Keratinocyte (primary cell): ENCODE results near the gene NOX5. TPM values are rescaled to one million over a fixed set of nuclear protein-coding genes. Genes with fewer than 3 reads are reported as not detected.

ENCODE experiments used
- DNase-seq: peaks from one replicate; pipeline ENCODE4 v3.0.0-alpha.2; 2011; ENCODE audit warnings: low read depth, missing footprints, low spot score
- FAIRE-seq: peaks from 2 replicates; lab custom pipeline; 2011; peaks lifted over from hg19 to GRCh38; lab: Jason Lieb, UNC
- H2AFZ ChIP-seq: 2 replicates; pipeline ENCODE4 v1.6.0; 2012; ENCODE audit warnings: low read length, control low read depth, inconsistent platforms; ENCODE audit not compliant: control insufficient read depth
- H3K27ac ChIP-seq: 2 replicates; pipeline ENCODE4 v1.5.1; 2011; ENCODE audit warnings: low read length; ENCODE audit not compliant: control insufficient read depth, insufficient read depth
- H3K27me3 ChIP-seq: 3 replicates; pipeline ENCODE4 v1.6.0; 2011; ENCODE audit warnings: low read length; ENCODE audit not compliant: control insufficient read depth, insufficient read depth; ENCODE audit errors: extremely low read depth
- H3K36me3 ChIP-seq, 2 experiments: 2 replicates in 1 of 2; 3 replicates in 1 of 2; pipeline ENCODE4 v1.5.1; 2011; ENCODE audit warnings: low read length in 2 of 2, mild to moderate bottlenecking in 1 of 2; ENCODE audit not compliant: control insufficient read depth in 2 of 2, insufficient read depth in 2 of 2; ENCODE audit errors: extremely low read depth in 1 of 2
- H3K4me1 ChIP-seq: 3 replicates; pipeline ENCODE4 v1.5.1; 2011; ENCODE audit warnings: low read length; ENCODE audit not compliant: control insufficient read depth, insufficient read depth; ENCODE audit errors: extremely low read depth
- H3K4me2 ChIP-seq: 3 replicates; pipeline ENCODE4 v1.6.0; 2011; ENCODE audit warnings: low read depth, low read length; ENCODE audit not compliant: control insufficient read depth, insufficient read depth; ENCODE audit errors: extremely low read depth
- H3K4me3 ChIP-seq, 3 experiments: fragments of 200-600 bp in 1 of 3; sonication (generic) in 1 of 3; 2 replicates in 2 of 3; 3 replicates in 1 of 3; pipeline ENCODE4 v1.5.1; 2011 to 2016; ENCODE audit warnings: low read length in 3 of 3, mild to moderate bottlenecking in 3 of 3, control low read depth in 2 of 3, inconsistent platforms in 1 of 3, low read depth in 1 of 3, mixed read lengths in 1 of 3, mixed run types in 1 of 3, moderate library complexity in 1 of 3; ENCODE audit not compliant: control insufficient read depth in 2 of 3, insufficient read depth in 2 of 3; ENCODE audit errors: extremely low read depth in 1 of 3
- H3K79me2 ChIP-seq: 2 replicates; pipeline ENCODE4 v1.6.0; 2012; ENCODE audit warnings: low read length; ENCODE audit not compliant: control insufficient read depth, insufficient read depth
- H3K9ac ChIP-seq: 3 replicates; pipeline ENCODE4 v1.6.0; 2011; ENCODE audit warnings: low read length; ENCODE audit not compliant: control insufficient read depth, insufficient read depth; ENCODE audit errors: extremely low read depth
- H3K9me1 ChIP-seq: 3 replicates; pipeline ENCODE4 v1.6.0; 2011; ENCODE audit warnings: low read length; ENCODE audit not compliant: control insufficient read depth, insufficient read depth; ENCODE audit errors: extremely low read depth
- H3K9me3 ChIP-seq: 2 replicates; pipeline ENCODE4 v1.5.1; 2012; ENCODE audit warnings: low read depth, low read length; ENCODE audit not compliant: control insufficient read depth
- H4K20me1 ChIP-seq: 3 replicates; pipeline ENCODE4 v1.6.0; 2011; ENCODE audit warnings: low read length; ENCODE audit not compliant: control insufficient read depth, insufficient read depth; ENCODE audit errors: extremely low read depth
- CTCF ChIP-seq, 3 experiments: IDR thresholded peaks in 1 of 3; conservative IDR thresholded peaks in 1 of 3; optimal IDR thresholded peaks in 1 of 3; 2 replicates in 2 of 3; 3 replicates in 1 of 3; pipeline versions ENCODE3 to v1.5.1; 2011; ENCODE audit warnings: low read length in 3 of 3, mild to moderate bottlenecking in 3 of 3, moderate library complexity in 2 of 3, control low read depth in 1 of 3, inconsistent platforms in 1 of 3; ENCODE audit not compliant: insufficient read depth in 2 of 3; ENCODE audit errors: extremely low read depth in 1 of 3
- EZH2 ChIP-seq: IDR thresholded peaks from one replicate; pipeline ENCODE4 v1.6.1; 2012; ENCODE audit warnings: inconsistent platforms, mild to moderate bottlenecking, low read length, moderate library complexity
- dilution Hi-C: fragments of 300-500 bp; cut with MboI; formaldehyde crosslinking; loops from one replicate; pipeline ENCODE4 v1.7.0; 2020; ENCODE audit warnings: low sequenced_read_pairs; ENCODE audit not compliant: extremely low pct_ligation_motif_present
- polyA plus RNA-seq, 5 experiments: library from polyadenylated mRNA; depleted of rRNA in 3 of 5; stranded (reverse) in 3 of 5; stranded (forward) in 1 of 5; unstranded in 1 of 5; fragments of >200 nt; gene quantifications; 1 replicate in 1 of 5; 2 replicates in 3 of 5; 3 replicates in 1 of 5; pipeline versions ENCODE4 v1.2.1 to v1.2.3, GENCODE V29; 2011 to 2012; ENCODE audit warnings: missing spikeins in 2 of 5, low read depth in 1 of 5, low replicate concordance in 1 of 5

Gene NOX5
- polyA plus RNA-seq, 1 donor (not counting 4 experiments of a cell fraction or from before 2014, with no cell fraction given), result 0.16 TPM

GRCh38 chr15:69061414-69061842, 46.9 kb downstream of the NOX5 start:
- dilution Hi-C loops, result no loop called here
- no peaks in the 10 kb centered on the region for H3K79me2 ChIP-seq
- no peak overlapping the region for H3K27ac ChIP-seq
- no peak overlapping the region for H3K9ac ChIP-seq
- FAIRE-seq (no peak), DNase-seq (no peak)
- peaks cover 8% of the 10 kb centered on the region for H3K4me1 ChIP-seq
- no peak overlapping the region for H3K4me3 ChIP-seq
- peaks cover 15% of the 10 kb centered on the region for H3K27me3 ChIP-seq
- H3K9me3 ChIP-seq, result no peaks in the 10 kb centered on the region
- H3K9me1 ChIP-seq, result no peaks in the 10 kb centered on the region
- no peaks in the 10 kb centered on the region for H3K36me3 ChIP-seq
- no peak overlapping the region for H2AFZ ChIP-seq
- TF ChIP-seq CTCF (optimal IDR thresholded peaks at IDR 0.05 in 1 of 3, IDR thresholded peaks at IDR 0.05 in 1 of 3, conservative IDR thresholded peaks at IDR 0.05 in 1 of 3; ENCODE audit: extremely low read depth in 1 of 3, insufficient read depth in 2 of 3, low read length in 3 of 3) (no peak), EZH2 (no peak)
- no peaks in the 10 kb centered on the region for H4K20me1 ChIP-seq
- H3K4me2 ChIP-seq, result no peak overlapping the region

GRCh38 chr15:69064649-69065048, 50.2 kb downstream of the NOX5 start:
- no peaks in the 10 kb centered on the region for H4K20me1 ChIP-seq
- H3K79me2 ChIP-seq, result no peaks in the 10 kb centered on the region
- H3K27me3 ChIP-seq, result no peaks in the 10 kb centered on the region
- H3K9me1 ChIP-seq, result no peaks in the 10 kb centered on the region
- no peak overlapping the region for H3K4me3 ChIP-seq
- TF ChIP-seq CTCF (optimal IDR thresholded peaks at IDR 0.05 in 1 of 3, IDR thresholded peaks at IDR 0.05 in 1 of 3, conservative IDR thresholded peaks at IDR 0.05 in 1 of 3; ENCODE audit: extremely low read depth in 1 of 3, insufficient read depth in 2 of 3, low read length in 3 of 3) (no peak), EZH2 (no peak)
- no peak overlapping the region for H2AFZ ChIP-seq
- H3K4me2 ChIP-seq, result no peak overlapping the region
- no peak overlapping the region for H3K27ac ChIP-seq
- dilution Hi-C loops, result no loop called here
- H3K9me3 ChIP-seq, result no peaks in the 10 kb centered on the region
- FAIRE-seq (no peak), DNase-seq (no peak)
- H3K36me3 ChIP-seq, result no peaks in the 10 kb centered on the region
- H3K4me1 ChIP-seq, result peaks cover 2% of the 10 kb centered on the region
- no peak overlapping the region for H3K9ac ChIP-seq
